HepG2 (cell line): ENCODE data around the gene MEX3A. TPM values are rescaled to one million over a fixed set of nuclear protein-coding genes. Genes with fewer than 3 reads are reported as not detected.

Experiments
- DZIP1 ChIP-seq: sonication (generic); formaldehyde crosslinking; IDR thresholded peaks from 2 replicates; pipeline ENCODE4 v1.5.0; 2020; ENCODE audit warnings: mild to moderate bottlenecking, missing genetic modification reagents
- JUN ChIP-seq: sonication (generic); formaldehyde crosslinking; IDR thresholded peaks from 2 replicates; pipeline ENCODE4 v1.4.0; 2020; ENCODE audit warnings: mild to moderate bottlenecking, missing genetic modification reagents
- MLLT10 ChIP-seq: sonication (generic); formaldehyde crosslinking; IDR thresholded peaks from 2 replicates; pipeline ENCODE4 v1.4.0; 2020; ENCODE audit warnings: missing genetic modification reagents
- MTERF4 ChIP-seq: sonication (generic); formaldehyde crosslinking; IDR thresholded peaks from 2 replicates; pipeline ENCODE4 v1.8.0; 2023; ENCODE audit warnings: mild to moderate bottlenecking, missing genetic modification reagents
- NFIC ChIP-seq: IDR thresholded peaks from 2 replicates; pipeline ENCODE4 v1.6.1; 2012; ENCODE audit warnings: mild to moderate bottlenecking, low read length, inconsistent platforms
- PPARG ChIP-seq: conservative IDR thresholded peaks from 2 replicates; pipeline ENCODE4 v1.6.1; 2016; ENCODE audit warnings: missing biosample characterization, missing genetic modification reagents
- RELA ChIP-seq: sonication (generic); formaldehyde crosslinking; IDR thresholded peaks from 2 replicates; pipeline ENCODE4 v1.4.0; 2020; ENCODE audit warnings: missing genetic modification reagents
- SNAPC2 ChIP-seq: sonication (generic); formaldehyde crosslinking; IDR thresholded peaks from 2 replicates; pipeline ENCODE4 v1.8.1; 2022; ENCODE audit warnings: mild to moderate bottlenecking, missing genetic modification reagents
- THAP9 ChIP-seq: sonication (generic); formaldehyde crosslinking; IDR thresholded peaks from 2 replicates; pipeline ENCODE4; 2020; ENCODE audit warnings: missing genetic modification reagents, mild to moderate bottlenecking, borderline replicate concordance
- ZBTB8A ChIP-seq: sonication (generic); formaldehyde crosslinking; IDR thresholded peaks from 2 replicates; pipeline ENCODE4 v1.4.0; 2020; ENCODE audit warnings: mild to moderate bottlenecking, low read depth, missing genetic modification reagents, borderline replicate concordance
- ZHX2 ChIP-seq, 2 experiments: sonication (generic) in 1 of 2; formaldehyde crosslinking in 1 of 2; IDR thresholded peaks; 2 replicates each; pipeline versions ENCODE4 v1.6.1 to v1.9.0; 2014 to 2022; ENCODE audit warnings: antibody characterized with exemption in 1 of 2, borderline replicate concordance in 1 of 2, inconsistent platforms in 1 of 2, low read depth in 1 of 2, missing genetic modification reagents in 1 of 2
- ZNF260 ChIP-seq: sonication (generic); formaldehyde crosslinking; IDR thresholded peaks from 2 replicates; pipeline ENCODE4 v1.4.0; 2020; ENCODE audit warnings: missing genetic modification reagents, low read depth, mild to moderate bottlenecking, borderline replicate concordance
- ZNF430 ChIP-seq: sonication (generic); formaldehyde crosslinking; IDR thresholded peaks from 2 replicates; pipeline ENCODE4 v1.9.0; 2021; ENCODE audit warnings: mild to moderate bottlenecking, missing genetic modification reagents
- ZNF652 ChIP-seq: IDR thresholded peaks from 2 replicates; pipeline ENCODE4 v1.6.1; 2016; ENCODE audit warnings: low read depth, borderline replicate concordance
- ZNF703 ChIP-seq: sonication (generic); formaldehyde crosslinking; IDR thresholded peaks from 2 replicates; pipeline ENCODE4 v1.5.1; 2020; ENCODE audit warnings: missing genetic modification reagents, mild to moderate bottlenecking, moderate library complexity, borderline replicate concordance
- ZNF768 ChIP-seq: sonication (generic); formaldehyde crosslinking; IDR thresholded peaks from 2 replicates; pipeline ENCODE4 v1.4.0; 2020; ENCODE audit warnings: missing genetic modification reagents
- ZNF878 ChIP-seq: sonication (generic); formaldehyde crosslinking; IDR thresholded peaks from 2 replicates; pipeline ENCODE4 v1.8.1; 2023; ENCODE audit warnings: mild to moderate bottlenecking, missing genetic modification reagents, moderate library complexity
- polyA plus RNA-seq, 8 experiments: library from polyadenylated mRNA; depleted of rRNA in 3 of 8; stranded (reverse) in 7 of 8; unstranded in 1 of 8; fragments of >200 nt; fragmentation: Illumina TruSeq in 4 of 8; extraction: Trizol in 4 of 8; gene quantifications; 2 replicates each; pipeline versions ENCODE4 v1.2.1 to v1.2.3, GENCODE V29; 2011 to 2016; ENCODE audit warnings: low read depth in 4 of 8, missing spikeins in 1 of 8, mixed read lengths in 1 of 8; ENCODE audit not compliant: insufficient read depth in 1 of 8
- total RNA-seq, 5 experiments: library from RNA; depleted of rRNA; stranded (reverse); fragments of >200 nt; fragmentation: Illumina TruSeq; extraction: Trizol; gene quantifications; 2 replicates each; pipeline ENCODE4 v1.2.3, GENCODE V29; 2016; ENCODE audit warnings: low read depth in 1 of 5

The MEX3A gene
- total and polyA plus RNA-seq, 2 of the 13 experiments (the other 11 are each of a cell fraction or from before 2014, with no cell fraction given), result 7.6 to 9.1 TPM

GRCh38 chr1:156086256-156086662 is 4.0 kb upstream of the MEX3A start (continued):
- TF ChIP-seq NFIC (peak; percentile 92), DZIP1 (no peak), RELA (CRISPR knock-in tag) (no peak), ZNF652 (CRISPR knock-in tag) (peak; percentile 44; the same call in 1 of the 2 replicates), ZNF768 (CRISPR knock-in tag) (no peak), PPARG (peak; percentile 92), ZBTB8A (CRISPR knock-in tag) (no peak), ZNF878 (CRISPR knock-in tag) (peak; percentile 65; the same call in 1 of the 2 replicates), JUN (no peak; the same call in 1 of the 2 replicates), THAP9 (no peak), MTERF4 (no peak), ZNF703 (CRISPR knock-in tag) (peak; percentile 72; the same call in 1 of the 2 replicates), MLLT10 (CRISPR knock-in tag) (no peak), ZHX2 (IDR thresholded peaks at IDR 0.05; ENCODE audit: low read depth) (no peak), ZHX2 (CRISPR knock-in tag; IDR thresholded peaks at IDR 0.05; ENCODE audit: borderline replicate concordance) (no peak), ZNF260 (CRISPR knock-in tag) (no peak), SNAPC2 (CRISPR knock-in tag) (0 out of 2 replicates have a peak, but pooled peaks have one; percentile 44), ZNF430 (CRISPR knock-in tag) (peak; percentile 78; the same call in 1 of the 2 replicates)
